Measurements from ENCODE around the gene HADHA. TPM values are rescaled to one million over a fixed set of nuclear protein-coding genes. Genes with fewer than 3 reads are reported as not detected.

Gene HADHA
- total RNA-seq, 1 experiment from 2014 or later: 118 TPM

- DNase-seq (ENCODE audit: low spot score) (no peak), ATAC-seq (no peak)
- TF ChIP-seq ZNF425 (CRISPR knock-in tag; conservative IDR thresholded peaks at IDR 0.05) (no peak), FOXJ3 (CRISPR knock-in tag; IDR thresholded peaks at IDR 0.05; ENCODE audit: borderline replicate concordance) (no peak), GRHL2 (CRISPR knock-in tag; IDR thresholded peaks at IDR 0.05; ENCODE audit: insufficient replicate concordance, severe bottlenecking) (no peak), USF2 (CRISPR knock-in tag; IDR thresholded peaks at IDR 0.05) (no peak), ZNF671 (CRISPR knock-in tag; IDR thresholded peaks at IDR 0.05) (no peak), RORB (CRISPR knock-in tag; IDR thresholded peaks at IDR 0.05) (no peak), PRRX2 (CRISPR knock-in tag; IDR thresholded peaks at IDR 0.05) (no peak), ELF4 (CRISPR knock-in tag; IDR thresholded peaks at IDR 0.05; ENCODE audit: low read depth) (no peak)
- H3K27ac Mint-ChIP-seq: no peak overlapping the region
- ChIA-PET POLR2A (interaction anchor here (0.6 kb wide), 1 partner anchor 242 kb away, joined by 3 read pairs; no protein-coding TSS in a partner anchor), CTCF (interaction anchor here (0.9 kb wide), 1 partner anchor 65 kb away, joined by 3 read pairs; no protein-coding TSS in a partner anchor)
- no peaks in the 10 kb centered on the region for H3K36me3 Mint-ChIP-seq
- no peak overlapping the region for H3K4me3 Mint-ChIP-seq
- H3K4me1 Mint-ChIP-seq: no peaks in the 10 kb centered on the region
- no peaks in the 10 kb centered on the region for H3K9me3 Mint-ChIP-seq
- peaks cover 2% of the 10 kb centered on the region; the same call in 1 of the 2 replicates for H3K27me3 Mint-ChIP-seq (ENCODE audit: low read depth)
These were observed 79.0 kb downstream of the HADHA start for GRCh38 chr2:26165403-26165802.

GRCh38 chr2:26164641-26165211 lies 79.7 kb downstream of the HADHA start:
- Mint-ChIP-seq H3K4me1 (no peaks in the 10 kb centered on the region), H3K27me3 (ENCODE audit: low read depth) (peaks cover 2% of the 10 kb centered on the region; the same call in 1 of the 2 replicates), H3K9me3 (no peaks in the 10 kb centered on the region), H3K36me3 (no peaks in the 10 kb centered on the region), H3K4me3 (no peak overlapping the region), H3K27ac (no peak overlapping the region)
- CTCF ChIA-PET: interaction anchor here (0.9 kb wide), 1 partner anchor 65 kb away, joined by 3 read pairs; no protein-coding TSS in a partner anchor
- no peak for DNase-seq (ENCODE audit: low spot score)
- no peak for ATAC-seq
- POLR2A ChIA-PET: interaction anchor here (0.6 kb wide), 1 partner anchor 241 kb away, joined by 3 read pairs; no protein-coding TSS in a partner anchor
- TF ChIP-seq RELA (CRISPR knock-in tag; IDR thresholded peaks at IDR 0.05; ENCODE audit: borderline replicate concordance): no peak
- no peak for TF ChIP-seq USF2 (CRISPR knock-in tag; IDR thresholded peaks at IDR 0.05)
- TF ChIP-seq NR2C2 (CRISPR knock-in tag; IDR thresholded peaks at IDR 0.05): no peak
- no peak for TF ChIP-seq MAX (CRISPR knock-in tag; IDR thresholded peaks at IDR 0.05)
- TF ChIP-seq ZNF263 (CRISPR knock-in tag; IDR thresholded peaks at IDR 0.05; ENCODE audit: low read depth): no peak
- TF ChIP-seq MLX (CRISPR knock-in tag; IDR thresholded peaks at IDR 0.05): no peak
- TF ChIP-seq CBFB (CRISPR knock-in tag; IDR thresholded peaks at IDR 0.05; ENCODE audit: low read depth): no peak
- no peak for TF ChIP-seq GTF2I (CRISPR knock-in tag; conservative IDR thresholded peaks at IDR 0.05)
- TF ChIP-seq STAT6 (CRISPR knock-in tag; conservative IDR thresholded peaks at IDR 0.05; ENCODE audit: low read depth): no peak
- TF ChIP-seq TEAD4 (CRISPR knock-in tag; IDR thresholded peaks at IDR 0.05): no peak
- no peak for TF ChIP-seq E2F4 (CRISPR knock-in tag; IDR thresholded peaks at IDR 0.05; ENCODE audit: borderline replicate concordance, low read depth)
- no peak for TF ChIP-seq ZSCAN18 (CRISPR knock-in tag; IDR thresholded peaks at IDR 0.05)
- no peak for TF ChIP-seq ZNF671 (CRISPR knock-in tag; IDR thresholded peaks at IDR 0.05)
- no peak for TF ChIP-seq ZMAT4 (CRISPR knock-in tag; IDR thresholded peaks at IDR 0.05)
